ENCODE measurements around the gene GARIN5B. TPM values are rescaled to one million over a fixed set of nuclear protein-coding genes. Genes with fewer than 3 reads are reported as not detected.

Gene GARIN5B
- total RNA-seq, 2 donors from 2014 or later = not detected

- H3K9ac ChIP-seq (ENCODE audit: low read depth in 2 of 2, low read length in 2 of 2) = no peak overlapping the region
- no peaks in the 10 kb centered on the region for H3K27me3 ChIP-seq
- intact Hi-C loops (cut with DNase I) = no loop called here
- no peak for TF ChIP-seq CTCF (IDR thresholded peaks at IDR 0.05)
- H3K27ac ChIP-seq = no peak overlapping the region
- no peaks in the 10 kb centered on the region for H3K36me3 ChIP-seq
- H3K4me1 ChIP-seq = no peaks in the 10 kb centered on the region
- no peak for DNase-seq
- no peaks in the 10 kb centered on the region for H3K9me3 ChIP-seq
- no peak overlapping the region for H3K4me3 ChIP-seq
These were observed 51.3 kb downstream of the GARIN5B start for GRCh38 chr19:55311797-55312196.

DNA sequence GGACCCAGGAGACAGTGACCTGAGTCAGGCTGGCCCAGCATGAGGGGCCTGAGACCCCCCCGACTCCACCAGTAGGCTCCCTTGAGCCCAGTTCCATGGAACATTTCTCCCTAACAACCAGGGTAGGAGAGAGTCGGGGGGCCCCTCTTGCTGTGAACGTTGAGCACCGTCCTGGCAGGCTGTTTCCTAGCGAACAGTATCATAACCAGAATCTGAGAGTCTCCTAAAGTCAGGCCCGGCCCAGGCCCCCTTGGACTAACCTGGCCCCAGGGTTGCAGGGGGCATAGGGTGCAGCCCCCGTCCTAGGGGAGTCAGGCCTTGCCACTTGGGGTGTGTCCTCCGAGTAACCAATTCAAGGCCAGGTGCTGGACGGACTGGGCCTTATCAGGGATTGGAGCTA, 51.7 kb downstream of the GARIN5B start:
- TF ChIP-seq CTCF (IDR thresholded peaks at IDR 0.05) = no peak
- H3K36me3 ChIP-seq = no peaks in the 10 kb centered on the region

GRCh38 chr19:55310498-55310897, 52.6 kb downstream of the GARIN5B start:
- H3K9me3 ChIP-seq = no peaks in the 10 kb centered on the region
- no peak for DNase-seq
- intact Hi-C loops (cut with DNase I) = no loop called here
- no peak overlapping the region for H3K27ac ChIP-seq
- no peak overlapping the region for H3K9ac ChIP-seq (ENCODE audit: low read depth in 2 of 2, low read length in 2 of 2)
- no peak for TF ChIP-seq CTCF (IDR thresholded peaks at IDR 0.05)
- no peaks in the 10 kb centered on the region for H3K4me1 ChIP-seq
- no peaks in the 10 kb centered on the region for H3K27me3 ChIP-seq
- H3K36me3 ChIP-seq = no peaks in the 10 kb centered on the region
- H3K4me3 ChIP-seq = no peak overlapping the region

More for the DNA sequence above, 51.7 kb downstream of the GARIN5B start:
- no peaks in the 10 kb centered on the region for H3K9me3 ChIP-seq
- no peaks in the 10 kb centered on the region for H3K4me1 ChIP-seq
- no peak overlapping the region for H3K4me3 ChIP-seq
- H3K9ac ChIP-seq (ENCODE audit: low read depth in 2 of 2, low read length in 2 of 2) = no peak overlapping the region
- no peaks in the 10 kb centered on the region for H3K27me3 ChIP-seq
- no peak overlapping the region for H3K27ac ChIP-seq
- DNase-seq = no peak
- intact Hi-C loops (cut with DNase I) = no loop called here

GRCh38 chr19:55309448-55309847, 53.6 kb downstream of the GARIN5B start:
- TF ChIP-seq CTCF (IDR thresholded peaks at IDR 0.05) = no peak
- Histone ChIP-seq H3K36me3 (no peaks in the 10 kb centered on the region), H3K4me3 (no peak overlapping the region), H3K27me3 (no peaks in the 10 kb centered on the region), H3K27ac (no peak overlapping the region), H3K4me1 (no peaks in the 10 kb centered on the region), H3K9ac (ENCODE audit: low read depth in 2 of 2, low read length in 2 of 2) (no peak overlapping the region), H3K9me3 (no peaks in the 10 kb centered on the region)
- DNase-seq = no peak
- intact Hi-C loops (cut with DNase I) = no loop called here

DNA sequence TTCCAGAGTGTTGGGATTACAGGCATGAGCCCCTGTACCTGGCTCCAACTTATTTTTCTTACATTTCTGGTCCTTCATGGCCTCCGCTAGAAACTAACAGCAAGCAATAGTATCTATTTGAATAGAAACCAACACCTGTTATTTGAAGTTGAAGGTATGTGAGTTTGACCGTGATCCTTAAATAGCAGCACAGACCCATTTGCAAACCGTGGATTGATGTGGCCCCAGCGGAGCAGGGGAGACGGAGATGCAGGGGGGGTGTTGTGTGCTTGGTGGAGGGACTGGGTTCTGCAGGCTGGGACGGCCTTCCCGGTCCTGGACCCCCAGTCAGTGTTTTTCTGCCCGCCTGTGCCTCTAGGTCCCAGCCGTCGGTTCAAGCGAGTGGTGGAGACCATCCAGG, 54.8 kb downstream of the GARIN5B start:
- H3K36me3 ChIP-seq = no peaks in the 10 kb centered on the region
- DNase-seq = no peak
- H3K27ac ChIP-seq = no peak overlapping the region
- no peaks in the 10 kb centered on the region for H3K4me1 ChIP-seq
- intact Hi-C loops (cut with DNase I) = no loop called here
- H3K9ac ChIP-seq (ENCODE audit: low read depth in 2 of 2, low read length in 2 of 2) = no peak overlapping the region
- H3K4me3 ChIP-seq = no peak overlapping the region
- H3K9me3 ChIP-seq = no peaks in the 10 kb centered on the region
- no peak for TF ChIP-seq CTCF (IDR thresholded peaks at IDR 0.05)
- no peaks in the 10 kb centered on the region for H3K27me3 ChIP-seq

DNA sequence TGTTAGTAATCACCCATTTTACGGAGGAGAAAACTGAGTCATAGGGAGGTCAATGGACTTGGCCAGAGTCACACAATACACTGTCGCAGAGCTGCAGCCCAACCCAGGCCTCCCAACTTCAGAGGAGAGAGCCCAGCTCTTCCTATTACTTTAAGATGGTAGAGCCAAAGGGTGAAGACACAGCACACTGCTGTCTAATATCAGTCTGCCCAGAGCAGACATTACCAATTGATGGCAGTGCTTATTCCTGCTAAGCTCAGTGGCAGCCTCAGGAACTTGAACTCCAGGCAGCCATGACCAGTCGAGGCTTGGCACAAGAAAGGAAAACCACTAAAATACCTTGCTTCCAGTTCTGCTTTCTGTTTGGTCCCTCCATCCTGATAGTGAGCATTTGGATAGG, 56.3 kb downstream of the GARIN5B start:
- intact Hi-C loops (cut with DNase I) = no loop called here
- Histone ChIP-seq H3K9me3 (no peaks in the 10 kb centered on the region), H3K36me3 (no peaks in the 10 kb centered on the region), H3K4me1 (no peaks in the 10 kb centered on the region), H3K27me3 (no peaks in the 10 kb centered on the region), H3K4me3 (no peak overlapping the region), H3K27ac (no peak overlapping the region), H3K9ac (ENCODE audit: low read depth in 2 of 2, low read length in 2 of 2) (no peak overlapping the region)
- no peak for TF ChIP-seq CTCF (IDR thresholded peaks at IDR 0.05)
- no peak for DNase-seq

Data from colonic mucosa (tissue), 4 donors.